ENCODE measurements around the gene OR10A4.
A peak's percentile ranks its signal among the peaks of the same experiment; 100 is the strongest.
"Not testable (repeated sequence)": the region's sequence is repeated elsewhere in the genome, so short reads cannot be mapped to it uniquely, and the experiment has no call there.

Gene OR10A4, protein sequence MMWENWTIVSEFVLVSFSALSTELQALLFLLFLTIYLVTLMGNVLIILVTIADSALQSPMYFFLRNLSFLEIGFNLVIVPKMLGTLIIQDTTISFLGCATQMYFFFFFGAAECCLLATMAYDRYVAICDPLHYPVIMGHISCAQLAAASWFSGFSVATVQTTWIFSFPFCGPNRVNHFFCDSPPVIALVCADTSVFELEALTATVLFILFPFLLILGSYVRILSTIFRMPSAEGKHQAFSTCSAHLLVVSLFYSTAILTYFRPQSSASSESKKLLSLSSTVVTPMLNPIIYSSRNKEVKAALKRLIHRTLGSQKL

DNA sequence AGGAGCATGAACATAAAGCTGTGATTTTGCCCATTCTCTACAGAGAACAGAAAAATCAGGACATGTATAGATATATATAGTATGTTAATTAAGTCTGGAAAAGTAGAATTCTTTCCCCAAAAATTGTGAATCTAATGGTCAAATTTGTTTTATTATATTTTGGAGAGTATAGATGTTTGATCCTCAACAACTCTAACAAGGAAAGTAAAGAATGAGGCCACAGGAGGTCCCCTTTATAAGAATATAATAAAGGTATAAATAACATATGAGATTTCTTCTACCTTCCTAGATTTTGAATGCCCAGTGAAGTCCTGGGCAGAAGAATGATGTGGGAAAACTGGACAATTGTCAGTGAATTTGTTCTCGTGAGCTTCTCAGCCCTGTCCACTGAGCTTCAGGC is at the start of gene OR10A4:
TSS of gene OR10A4 (plus strand) at position 301 of the 400 bp plus-strand sequence. CDS start at position 324, 23 bp downstream.
- no peak for DNase-seq

DNA sequence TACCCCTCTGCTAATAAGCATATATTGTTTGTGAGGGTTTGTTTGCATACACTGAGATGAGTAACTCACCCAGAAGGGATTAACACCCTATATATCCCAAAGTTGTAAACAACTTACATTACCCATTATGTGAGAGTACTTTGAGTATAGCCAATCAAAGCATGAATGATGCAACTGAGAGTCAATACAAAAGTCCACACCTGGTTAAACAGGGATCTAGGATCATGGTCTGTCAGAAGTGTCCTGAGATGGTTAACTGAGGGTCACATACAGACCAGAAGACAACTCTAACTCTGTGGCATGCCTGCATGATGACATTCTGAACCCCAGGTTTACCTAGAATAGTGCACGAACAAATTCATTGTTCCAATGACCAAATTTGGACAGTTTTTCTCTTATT is 48.3 kb upstream of the OR10A4 start:
- no peak for DNase-seq

- DNase-seq, result no peak
Measured at GRCh38 chr11:6833356-6833755, 43.1 kb upstream of the OR10A4 start.

DNA sequence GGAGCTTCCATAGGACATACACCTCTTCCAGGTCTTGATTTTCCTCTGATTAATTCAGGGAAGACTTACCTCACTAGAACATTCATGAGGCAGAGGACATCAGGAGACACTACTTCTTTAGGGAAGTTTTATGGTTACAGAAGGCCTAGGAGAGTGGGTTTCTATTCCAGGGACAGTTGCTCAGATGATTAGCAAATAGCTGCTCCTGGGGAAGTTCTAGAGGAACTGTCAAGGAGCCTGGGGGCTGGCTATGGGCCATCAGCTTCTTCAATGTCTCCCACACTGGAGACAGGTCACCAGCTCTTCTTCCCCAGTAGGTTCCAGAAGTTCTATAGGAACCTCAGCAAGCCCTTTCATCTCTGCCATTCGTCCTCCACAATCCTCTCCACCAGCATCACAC is 42.4 kb upstream of the OR10A4 start:
- no peak for DNase-seq

DNA sequence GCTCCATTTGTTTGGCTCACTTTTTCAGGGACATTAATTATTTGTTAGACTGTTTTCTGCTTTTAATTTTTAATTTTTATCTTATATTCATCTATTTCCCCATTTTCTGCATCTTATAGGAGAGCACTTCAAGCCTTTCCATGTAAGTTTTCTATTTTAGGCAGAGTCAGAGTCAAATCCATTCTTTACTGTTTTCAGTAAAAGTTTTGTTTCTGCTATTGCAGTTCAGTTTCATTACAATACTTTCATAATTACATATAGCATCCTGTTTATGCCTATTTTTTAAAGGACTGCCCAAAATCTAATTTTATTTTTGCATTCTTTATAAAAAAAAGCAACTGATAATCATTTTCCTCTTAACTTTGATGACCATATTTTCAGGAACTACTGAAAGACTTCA is 34.7 kb upstream of the OR10A4 start:
- no peak for DNase-seq

DNA sequence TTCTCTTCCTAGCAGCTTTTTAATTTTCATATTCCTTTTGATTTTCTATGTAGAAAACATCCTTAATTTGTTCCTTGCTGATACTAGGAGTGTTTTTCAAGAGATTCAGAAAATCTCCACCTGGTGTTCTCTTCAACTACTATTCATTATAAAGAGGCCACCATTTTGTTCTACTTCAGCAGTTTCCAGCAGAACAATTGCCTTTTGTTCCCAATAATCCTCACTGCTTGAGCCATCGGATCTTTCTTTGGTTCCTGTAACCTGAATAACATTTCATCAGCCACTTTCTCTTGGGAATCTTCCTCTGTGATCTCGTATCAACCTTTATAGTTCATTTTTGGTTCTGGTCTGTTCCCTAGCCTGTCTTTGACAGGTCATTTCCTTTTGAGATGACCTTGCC is 32.8 kb upstream of the OR10A4 start:
- no peak for DNase-seq

- no peak for DNase-seq
Measured at GRCh38 chr11:6844356-6844755, 32.1 kb upstream of the OR10A4 start.

DNA sequence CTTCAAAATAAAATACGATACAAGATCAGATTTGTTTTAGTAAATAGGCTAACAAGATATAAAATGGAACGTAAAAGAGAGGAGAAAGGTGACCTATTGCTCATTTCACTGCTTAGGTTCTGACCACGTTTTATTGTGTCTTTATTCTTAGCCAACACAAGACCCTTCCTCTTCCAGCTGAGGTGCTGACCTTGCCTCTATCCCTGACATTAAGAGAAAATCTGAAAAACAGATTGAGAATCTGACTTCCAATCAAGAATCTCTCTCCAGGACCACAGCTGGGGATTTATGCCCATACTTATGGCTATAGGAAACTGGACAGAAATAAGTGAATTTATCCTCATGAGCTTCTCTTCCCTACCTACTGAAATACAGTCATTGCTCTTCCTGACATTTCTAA is 31.0 kb upstream of the OR10A4 start, which contains the start of gene OR10A5:
TSS of gene OR10A5 (plus strand) at position 301 of the 400 bp plus-strand sequence. CDS start at position 301, 0 bp downstream.
- DNase-seq, result no peak

DNA sequence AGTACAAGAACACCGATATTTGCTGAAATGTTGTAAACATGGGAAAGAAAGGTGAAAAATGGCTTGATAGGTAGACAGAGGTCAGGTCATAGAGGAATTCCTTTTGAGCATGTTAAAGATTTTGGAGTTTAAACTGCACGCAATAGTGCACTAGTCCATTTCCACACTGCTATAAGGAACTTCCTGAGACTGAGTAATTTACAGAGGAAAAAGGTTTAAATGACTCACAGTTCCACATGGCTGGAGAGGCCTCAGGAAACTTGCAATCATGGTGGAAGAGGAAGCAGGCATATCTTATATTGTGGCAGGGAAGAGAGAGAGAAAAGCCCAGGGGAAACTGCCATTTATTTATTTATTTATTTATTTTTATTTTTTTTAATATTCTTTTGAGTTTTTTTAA is 25.9 kb upstream of the OR10A4 start:
- no peak for DNase-seq

GRCh38 chr11:6854801-6855200 is 21.6 kb upstream of the OR10A4 start:
- DNase-seq, result not testable (repeated sequence)

GRCh38 chr11:6855971-6856541 is 20.4 kb upstream of the OR10A4 start:
- peak; percentile 73 for DNase-seq

DNA sequence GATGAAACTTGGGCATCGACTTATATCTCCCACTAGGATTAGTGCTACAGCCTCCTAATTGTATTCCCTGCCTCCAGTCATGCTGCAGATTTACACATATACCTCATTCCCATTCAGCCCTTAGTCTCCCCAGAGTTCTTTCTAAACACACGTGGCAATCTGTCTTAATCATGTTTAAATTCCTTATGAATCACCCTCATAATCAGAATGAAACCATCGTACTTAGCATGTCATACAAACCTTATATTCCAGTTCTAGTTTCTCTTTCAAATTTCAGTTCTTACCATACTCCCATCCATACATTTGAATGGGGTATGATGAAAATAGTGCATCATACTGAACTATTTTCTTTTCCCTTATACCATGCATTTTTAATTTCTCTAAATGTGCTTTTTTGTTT is 19.6 kb upstream of the OR10A4 start:
- peak; percentile 62 for DNase-seq

DNA sequence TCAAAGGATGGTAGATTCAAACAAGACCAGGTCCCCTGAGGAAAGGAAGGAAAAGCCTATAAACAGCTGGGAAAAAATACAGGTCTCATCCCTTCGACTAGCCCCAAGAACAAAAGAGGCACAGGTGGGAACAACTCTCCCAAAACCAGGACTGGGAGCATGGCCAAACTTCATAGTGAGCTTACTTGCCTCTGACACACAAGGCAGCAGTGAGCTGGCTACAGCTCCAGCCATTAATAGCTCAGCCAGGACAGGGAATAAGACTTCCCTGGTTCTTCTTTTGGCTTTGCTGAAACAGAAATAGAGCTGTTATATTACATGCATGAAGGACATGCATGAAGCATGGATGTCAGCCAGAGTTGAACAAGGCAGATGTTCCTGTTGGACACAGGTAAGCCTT is 13.5 kb upstream of the OR10A4 start, which contains the start of gene OR10A2:
TSS of gene OR10A2 (plus strand) at position 97 of the 400 bp plus-strand sequence. CDS start 6,698 bp downstream, outside the sequence.
- DNase-seq, result no peak

DNA sequence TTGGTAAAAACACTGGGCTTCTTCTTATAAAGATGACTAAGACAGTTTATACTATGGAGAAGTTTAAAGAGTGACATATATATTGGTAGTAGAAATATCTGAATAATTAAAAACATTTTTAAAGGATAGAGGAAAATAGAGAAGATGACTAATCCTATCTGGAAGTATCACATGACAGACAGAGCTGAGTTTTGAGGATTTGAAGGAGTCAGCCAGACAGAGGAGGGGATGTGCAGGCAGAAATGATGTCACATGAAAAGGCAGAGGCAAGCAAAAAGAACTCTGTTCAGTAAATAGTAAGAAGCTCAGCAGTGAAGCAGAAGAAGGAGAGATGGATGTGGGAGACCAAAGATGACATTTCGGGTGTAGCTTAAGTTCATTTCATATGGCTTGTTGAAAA is 12.0 kb upstream of the OR10A4 start:
- peak; percentile 33 for DNase-seq

DNA sequence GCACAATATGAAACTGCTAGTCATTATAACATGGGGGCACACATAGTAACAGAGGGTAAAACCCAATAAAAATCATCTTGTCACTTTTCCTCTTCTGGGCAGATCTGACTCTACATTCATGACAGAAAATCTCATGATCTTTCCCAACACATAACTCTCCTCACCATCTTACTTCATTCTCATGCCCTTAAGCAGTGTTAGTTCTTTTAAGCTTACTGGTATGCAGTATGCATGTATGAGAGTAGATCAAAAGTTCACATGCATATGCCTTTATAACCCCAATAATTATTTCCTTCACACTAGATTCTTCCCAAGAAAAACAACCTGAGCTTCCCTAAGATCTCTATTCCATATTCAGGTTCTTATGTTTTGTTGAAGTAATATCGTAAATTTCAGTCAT is 5.1 kb upstream of the OR10A4 start:
- DNase-seq, result no peak

GRCh38 chr11:6875761-6876160 is 664 bp upstream of the OR10A4 start:
- DNase-seq, result no peak

DNA sequence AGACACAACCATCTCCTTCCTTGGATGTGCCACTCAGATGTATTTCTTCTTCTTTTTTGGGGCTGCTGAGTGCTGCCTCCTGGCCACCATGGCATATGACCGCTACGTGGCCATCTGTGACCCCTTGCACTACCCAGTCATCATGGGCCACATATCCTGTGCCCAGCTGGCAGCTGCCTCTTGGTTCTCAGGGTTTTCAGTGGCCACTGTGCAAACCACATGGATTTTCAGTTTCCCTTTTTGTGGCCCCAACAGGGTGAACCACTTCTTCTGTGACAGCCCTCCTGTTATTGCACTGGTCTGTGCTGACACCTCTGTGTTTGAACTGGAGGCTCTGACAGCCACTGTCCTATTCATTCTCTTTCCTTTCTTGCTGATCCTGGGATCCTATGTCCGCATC is 489 bp downstream of the OR10A4 start:
- no peak for DNase-seq

GRCh38 chr11:6882751-6883150 is 6.3 kb downstream of the OR10A4 start:
- no peak for DNase-seq

- DNase-seq, result not testable (repeated sequence)
Measured at GRCh38 chr11:6887711-6888110, 11.3 kb downstream of the OR10A4 start.

DNA sequence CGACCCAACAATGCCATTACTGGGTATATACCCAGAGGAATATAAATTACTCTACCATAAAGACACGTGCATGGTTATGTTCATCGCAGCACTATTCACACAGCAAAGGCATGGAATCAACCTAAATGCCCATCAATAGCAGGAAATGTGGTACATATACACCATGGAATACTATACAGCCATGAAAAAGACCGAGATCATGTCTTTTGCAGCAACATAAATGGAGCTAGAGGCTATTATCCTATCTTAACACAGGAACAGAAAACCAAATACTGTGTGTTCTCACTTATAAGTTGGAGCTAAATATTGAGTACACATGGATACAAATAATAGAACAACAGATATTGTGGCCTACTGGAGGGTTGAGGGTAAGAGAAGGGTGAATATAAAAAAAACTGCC is 12.4 kb downstream of the OR10A4 start:
- DNase-seq, result no peak

GRCh38 chr11:6889835-6890234 is 13.4 kb downstream of the OR10A4 start:
- no peak for DNase-seq

DNA sequence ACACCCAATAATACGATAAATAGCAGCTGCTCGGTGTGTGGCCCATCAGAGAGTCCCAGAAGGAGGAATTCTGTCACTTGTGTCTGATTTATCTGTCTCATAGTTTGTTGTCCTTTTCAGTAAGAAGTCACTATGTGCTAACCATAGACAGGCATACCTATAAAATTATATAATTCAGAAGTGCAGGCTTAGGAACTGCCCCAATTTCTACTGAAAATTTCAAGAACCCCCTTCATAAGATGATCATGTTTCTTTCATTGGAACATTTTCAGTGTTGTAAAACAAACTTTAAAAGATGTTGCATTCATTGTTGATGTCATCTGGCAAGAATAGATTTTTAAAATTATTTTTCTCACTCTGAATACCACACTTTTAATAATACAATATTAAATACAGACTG is 16.0 kb downstream of the OR10A4 start, which contains the start of gene OR2D2:
TSS of gene OR2D2 (minus strand) at position 101 of the 400 bp plus-strand sequence. CDS start at position 101, 0 bp downstream.
- no peak for DNase-seq

- DNase-seq, result no peak
Measured at GRCh38 chr11:6894097-6894496, 17.7 kb downstream of the OR10A4 start.

- no peak for DNase-seq
Measured at GRCh38 chr11:6895010-6895409, 18.6 kb downstream of the OR10A4 start.

Measured in EL (cell line).